Thoracic aorta (tissue), 2 donors: ENCODE results near the gene PKD1L1. TPM values are rescaled to one million over a fixed set of nuclear protein-coding genes. Genes with fewer than 3 reads are reported as not detected.

Source experiments
- ATAC-seq: fragments of 150-250 bp; one replicate; pipeline ENCODE4 v1.8.0; 2017; ENCODE audit warnings: low read depth; ENCODE audit not compliant: insufficient number of reproducible peaks, low FRiP score
- DNase-seq: peaks from one replicate; pipeline ENCODE4 v3.0.0-alpha.2; 2020; ENCODE audit warnings: low spot score
- H3K27ac ChIP-seq, 2 donors: fragments of 200-600 bp; sonication (generic); 1 replicate in 1 of 2; 2 replicates in 1 of 2; pipeline ENCODE4 v1.5.1; 2016; ENCODE audit warnings: mild to moderate bottlenecking in 2 of 2, moderate library complexity in 2 of 2
- H3K27me3 ChIP-seq: fragments of 200-600 bp; sonication (generic); replicated peaks from 2 replicates; pipeline ENCODE4 v1.6.0; 2016; ENCODE audit warnings: mild to moderate bottlenecking; ENCODE audit not compliant: insufficient read depth
- H3K36me3 ChIP-seq: fragments of 200-600 bp; sonication (generic); one replicate; pipeline ENCODE4 v1.5.1; 2016
- H3K4me1 ChIP-seq, 2 donors: fragments of 200-600 bp; sonication (generic); 1 replicate in 1 of 2; 2 replicates in 1 of 2; pipeline versions ENCODE4 v1.5.1 to v1.6.0; 2016; ENCODE audit warnings: low read depth in 2 of 2, mild to moderate bottlenecking in 1 of 2; ENCODE audit not compliant: control insufficient read depth in 1 of 2
- H3K4me3 ChIP-seq: fragments of 200-600 bp; sonication (generic); 2 replicates; pipeline ENCODE4 v1.5.1; 2016; ENCODE audit warnings: mild to moderate bottlenecking
- H3K9me3 ChIP-seq: fragments of 200-600 bp; sonication (generic); 2 replicates; pipeline ENCODE4 v1.5.1; 2016
- CTCF ChIP-seq: fragments of 200-600 bp; sonication (generic); IDR thresholded peaks from one replicate; pipeline ENCODE4 v1.5.1; 2019; ENCODE audit warnings: antibody characterized with exemption
- total RNA-seq, 2 donors: library from RNA; depleted of rRNA; stranded (reverse); fragments of >200 nt; gene quantifications; one replicate each; pipeline versions ENCODE4 v1.1.0 to v1.2.3, GENCODE V29; 2016

Gene PKD1L1
- total RNA-seq, 2 donors from 2014 or later, result 0.14 to 0.85 TPM

DNA sequence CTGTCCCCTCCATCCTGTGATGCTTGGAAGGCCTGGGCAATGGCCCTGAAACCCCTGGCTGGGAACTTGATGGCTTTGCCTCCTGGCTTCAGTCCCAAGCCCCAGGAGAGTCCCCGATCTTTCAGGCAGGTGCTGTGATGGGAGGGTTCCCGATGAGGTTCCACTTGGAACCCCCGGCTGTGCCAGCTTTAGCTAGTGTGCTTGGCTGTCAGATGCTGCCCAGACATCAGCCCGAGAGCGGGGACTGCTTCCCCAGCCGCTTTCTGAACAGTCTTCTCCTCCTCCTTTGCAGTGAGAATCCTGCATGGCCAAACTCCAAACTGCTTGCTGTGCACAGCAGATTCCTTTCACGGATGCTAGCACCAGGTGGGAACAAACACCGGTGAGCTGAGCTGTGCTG lies 58.1 kb downstream of the PKD1L1 start:
- H3K4me1 ChIP-seq, result no peaks in the 10 kb centered on the region
- H3K27ac ChIP-seq, result no peak overlapping the region
- DNase-seq, result no peak
- no peaks in the 10 kb centered on the region for H3K36me3 ChIP-seq
- no peak for ATAC-seq
- no peaks in the 10 kb centered on the region for H3K27me3 ChIP-seq
- no peak for TF ChIP-seq CTCF
- no peaks in the 10 kb centered on the region for H3K9me3 ChIP-seq
- no peak overlapping the region for H3K4me3 ChIP-seq

GRCh38 chr7:47889723-47890122 lies 58.5 kb downstream of the PKD1L1 start:
- no peak for TF ChIP-seq CTCF
- Histone ChIP-seq H3K9me3 (no peaks in the 10 kb centered on the region), H3K27me3 (no peaks in the 10 kb centered on the region), H3K36me3 (no peaks in the 10 kb centered on the region), H3K4me3 (no peak overlapping the region), H3K4me1 (no peaks in the 10 kb centered on the region), H3K27ac (no peak overlapping the region)
- no peak for DNase-seq
- no peak for ATAC-seq

DNA sequence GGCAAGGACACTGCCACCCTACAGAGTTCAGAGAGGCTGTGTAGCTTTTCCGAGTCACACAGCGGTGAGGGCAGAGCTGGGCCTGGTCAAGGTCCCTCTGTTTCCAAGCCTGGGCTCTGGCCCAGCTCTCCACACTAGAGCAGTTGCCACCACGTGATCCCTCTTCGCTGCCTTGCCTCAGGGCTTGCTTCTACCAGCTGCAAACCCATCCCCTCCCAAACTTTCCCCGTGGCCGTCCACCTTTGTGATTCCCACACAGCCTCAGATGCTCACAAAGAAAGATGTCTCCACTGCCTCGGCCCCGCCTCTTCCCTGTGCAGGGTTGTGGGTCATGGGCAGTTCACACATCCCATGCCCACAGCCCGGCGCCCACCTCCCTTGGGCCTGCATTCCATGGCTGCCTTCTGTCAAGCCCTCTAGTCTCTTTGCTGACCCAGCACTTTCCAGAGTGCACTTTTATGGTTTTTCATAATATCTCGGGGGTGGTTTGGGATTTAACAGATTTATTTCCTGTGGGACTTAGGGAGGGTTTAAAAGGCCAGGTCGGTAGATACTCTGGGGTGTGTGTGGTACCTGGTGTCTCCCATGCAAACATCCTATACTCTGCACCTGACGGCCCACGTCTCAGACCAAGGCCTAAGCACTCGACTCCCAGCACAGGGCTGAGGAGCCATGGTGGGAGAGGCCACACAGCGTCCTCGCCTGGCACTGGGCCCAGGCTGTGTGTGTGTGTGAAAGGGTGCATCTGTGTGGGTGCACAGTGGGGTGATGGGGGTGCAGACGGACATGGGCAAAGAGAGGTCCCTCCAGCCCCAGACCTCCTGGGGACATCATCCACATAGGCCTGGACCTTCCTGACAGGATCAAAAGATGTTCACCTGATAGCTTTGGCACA lies 59.6 kb downstream of the PKD1L1 start:
- Histone ChIP-seq H3K27me3 (no peaks in the 10 kb centered on the region), H3K4me3 (no peak overlapping the region), H3K27ac (no peak overlapping the region), H3K4me1 (no peaks in the 10 kb centered on the region), H3K9me3 (no peaks in the 10 kb centered on the region), H3K36me3 (no peaks in the 10 kb centered on the region)
- ATAC-seq (no peak), DNase-seq (no peak)
- no peak for TF ChIP-seq CTCF

- no peak overlapping the region for H3K27ac ChIP-seq
- no peak for TF ChIP-seq CTCF
- no peak for DNase-seq
These were observed 61.1 kb downstream of the PKD1L1 start for GRCh38 chr7:47887016-47887640.

DNA sequence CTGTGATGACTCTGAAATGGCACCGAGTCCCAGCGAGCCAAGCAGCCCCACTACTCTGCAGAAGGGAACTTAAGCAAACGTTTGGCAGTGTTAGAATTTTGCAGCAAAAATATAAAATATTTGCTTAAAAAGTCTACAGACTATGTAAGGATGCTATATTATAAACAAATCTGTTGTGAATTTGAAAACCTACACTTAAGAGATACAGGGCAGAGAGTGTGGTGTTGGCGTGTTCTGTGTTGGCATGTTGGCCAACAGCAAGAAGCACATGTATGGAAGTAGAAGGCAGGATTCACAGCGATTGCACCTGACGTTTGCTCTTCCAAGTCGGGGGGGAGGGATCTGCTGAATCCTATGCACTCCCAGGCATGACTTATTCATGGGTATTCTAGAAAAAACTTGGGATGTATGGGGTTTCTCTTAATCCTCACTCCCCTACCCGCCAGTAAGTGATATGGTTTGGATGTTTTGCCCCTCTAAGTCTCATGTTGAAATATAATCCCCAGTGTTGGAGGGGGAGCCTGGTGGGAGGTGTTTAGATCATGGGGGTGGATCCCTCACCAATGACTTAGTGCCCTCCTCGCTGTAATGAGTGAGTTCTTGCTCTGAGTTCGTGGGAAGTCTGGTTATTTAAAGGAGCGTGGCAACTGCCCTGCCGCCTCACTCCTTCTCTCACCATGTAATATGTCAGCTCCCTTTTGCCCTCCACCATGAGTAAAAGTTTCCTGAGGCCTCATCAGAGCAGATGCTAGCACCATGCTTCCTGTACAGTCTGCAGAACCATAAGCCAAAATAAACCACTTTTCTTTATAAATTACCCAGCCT lies 62.1 kb downstream of the PKD1L1 start:
- H3K36me3 ChIP-seq, result no peaks in the 10 kb centered on the region
- H3K27ac ChIP-seq, result no peak overlapping the region
- ATAC-seq, result no peak
- no peak for TF ChIP-seq CTCF
- no peaks in the 10 kb centered on the region for H3K27me3 ChIP-seq
- H3K4me1 ChIP-seq, result no peaks in the 10 kb centered on the region
- no peak overlapping the region for H3K4me3 ChIP-seq
- DNase-seq, result no peak
- H3K9me3 ChIP-seq, result no peaks in the 10 kb centered on the region

More at GRCh38 chr7:47887016-47887640, 61.1 kb downstream of the PKD1L1 start:
- ATAC-seq, result no peak
- no peak overlapping the region for H3K4me3 ChIP-seq
- H3K36me3 ChIP-seq, result no peaks in the 10 kb centered on the region
- no peaks in the 10 kb centered on the region for H3K4me1 ChIP-seq
- no peaks in the 10 kb centered on the region for H3K9me3 ChIP-seq
- H3K27me3 ChIP-seq, result no peaks in the 10 kb centered on the region
